NCI-H2107 treated with DMSO at 0.1 percent for 48 hours (cell line): Measurements from ENCODE around the gene SEPHS2.

Source experiments
- DNase-seq: peaks from one replicate; lab custom pipeline; 2025; ENCODE audit not compliant: unreplicated experiment; lab: John Stamatoyannopoulos, UW

Gene SEPHS2

GRCh38 chr16:30430428-30430970 lies 15.2 kb downstream of the SEPHS2 start:
- no peak for DNase-seq

GRCh38 chr16:30429678-30430427 lies 15.8 kb downstream of the SEPHS2 start, which contains the start of gene DCTPP1:
DCTPP1 (minus strand) TSS chr16:30430030; CDS start chr16:30429980, 50 bp downstream.
- peak; percentile 99 for DNase-seq

DNA sequence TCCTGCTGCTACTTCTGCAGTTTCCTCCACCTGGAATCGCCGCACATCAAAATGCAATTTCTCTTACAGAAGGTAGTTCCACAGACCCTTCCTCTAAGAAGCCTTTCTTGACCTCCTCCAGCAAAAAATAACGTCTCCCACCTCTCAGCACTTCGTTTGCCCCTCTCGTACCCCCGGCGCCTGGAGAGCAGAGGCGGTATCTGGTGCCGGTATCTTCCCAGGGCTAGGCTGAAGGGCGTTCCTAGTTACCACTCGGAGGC lies 16.3 kb downstream of the SEPHS2 start:
- DNase-seq = no peak

DNA sequence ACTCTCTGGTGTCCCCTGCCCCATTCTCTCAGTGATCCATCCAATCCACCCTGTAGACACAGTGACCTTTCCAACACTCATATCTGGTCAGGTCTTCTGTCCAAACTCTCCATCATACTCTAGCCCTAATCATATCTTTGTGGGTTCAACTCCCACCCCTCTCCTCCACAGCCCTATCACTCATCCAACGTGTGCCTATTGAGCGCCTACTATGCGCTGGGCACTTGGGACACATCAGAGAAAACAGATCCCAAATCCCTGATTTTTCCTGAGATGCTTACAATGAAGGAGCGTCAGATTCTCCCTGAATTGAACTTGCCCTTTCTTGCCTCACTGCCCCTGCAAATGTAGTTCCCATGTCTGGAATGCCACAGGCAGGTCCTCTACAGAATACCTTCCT lies 17.6 kb downstream of the SEPHS2 start:
- no peak for DNase-seq

- DNase-seq = no peak
Measured at GRCh38 chr16:30421010-30421409, 24.7 kb downstream of the SEPHS2 start.

GRCh38 chr16:30418350-30419181 lies 27.1 kb downstream of the SEPHS2 start:
- no peak for DNase-seq

DNA sequence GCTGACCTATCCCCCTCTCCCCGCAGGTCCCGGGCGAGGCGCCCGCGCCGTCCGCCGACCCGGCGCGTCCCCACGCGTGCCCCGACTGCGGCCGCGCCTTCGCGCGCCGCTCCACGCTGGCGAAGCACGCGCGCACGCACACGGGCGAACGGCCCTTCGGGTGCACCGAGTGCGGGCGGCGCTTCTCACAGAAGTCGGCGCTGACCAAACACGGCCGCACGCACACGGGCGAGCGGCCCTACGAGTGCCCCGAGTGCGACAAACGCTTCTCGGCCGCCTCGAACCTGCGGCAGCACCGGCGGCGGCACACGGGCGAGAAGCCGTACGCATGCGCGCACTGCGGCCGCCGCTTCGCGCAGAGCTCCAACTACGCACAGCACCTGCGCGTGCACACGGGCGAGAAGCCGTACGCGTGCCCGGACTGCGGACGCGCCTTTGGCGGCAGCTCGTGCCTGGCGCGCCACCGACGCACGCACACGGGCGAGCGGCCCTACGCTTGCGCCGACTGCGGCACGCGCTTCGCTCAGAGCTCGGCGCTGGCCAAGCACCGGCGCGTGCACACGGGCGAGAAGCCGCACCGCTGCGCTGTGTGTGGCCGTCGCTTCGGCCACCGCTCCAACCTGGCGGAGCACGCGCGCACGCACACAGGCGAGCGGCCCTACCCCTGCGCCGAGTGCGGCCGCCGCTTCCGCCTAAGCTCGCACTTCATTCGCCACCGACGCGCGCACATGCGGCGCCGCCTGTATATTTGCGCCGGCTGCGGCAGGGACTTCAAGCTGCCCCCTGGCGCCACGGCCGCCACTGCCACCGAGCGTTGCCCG lies 27.9 kb downstream of the SEPHS2 start:
- peak; percentile 57 for DNase-seq

DNA sequence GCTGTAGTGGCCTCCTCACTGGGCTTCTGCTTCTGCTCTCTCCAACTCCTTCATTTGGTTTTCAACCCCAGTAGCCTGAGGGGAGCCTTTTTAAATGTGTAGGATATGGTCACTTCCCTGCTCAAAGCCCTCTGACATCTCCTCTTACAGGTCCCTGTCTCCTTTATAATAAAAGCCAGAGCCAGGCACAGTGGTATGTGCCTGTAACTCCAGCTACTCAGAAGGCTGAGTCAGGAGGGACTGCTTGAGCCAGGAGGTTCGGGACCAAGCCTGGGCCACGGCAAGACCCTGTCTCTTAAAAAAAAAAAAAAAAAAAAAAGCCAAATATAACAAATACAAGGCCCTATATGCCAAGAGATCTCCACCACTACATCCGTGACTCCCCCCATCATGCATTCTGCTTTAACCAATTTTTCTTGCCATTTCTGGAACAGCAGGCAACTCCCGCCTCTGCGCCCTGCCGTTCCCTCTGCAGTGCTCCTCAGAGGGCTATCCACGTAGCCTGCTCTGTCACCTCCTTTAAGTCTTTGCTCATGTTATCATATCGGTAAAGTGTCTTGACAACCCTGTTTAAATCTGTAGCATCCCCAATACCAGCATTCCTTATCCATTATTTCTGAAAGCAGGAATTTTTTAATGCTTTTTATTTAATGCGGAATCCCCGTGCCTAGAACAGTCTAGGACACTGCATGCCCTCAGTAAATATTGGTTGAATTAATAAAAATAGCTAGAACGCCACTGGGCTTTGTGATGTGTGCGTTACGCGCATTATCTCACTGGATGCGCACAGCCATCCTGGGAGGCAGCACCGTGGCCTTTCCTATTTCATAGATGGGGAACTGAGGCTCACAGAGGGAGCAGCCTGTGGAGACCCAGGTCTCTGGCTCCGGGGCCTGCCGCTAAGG lies 28.8 kb downstream of the SEPHS2 start:
- no peak for DNase-seq

DNA sequence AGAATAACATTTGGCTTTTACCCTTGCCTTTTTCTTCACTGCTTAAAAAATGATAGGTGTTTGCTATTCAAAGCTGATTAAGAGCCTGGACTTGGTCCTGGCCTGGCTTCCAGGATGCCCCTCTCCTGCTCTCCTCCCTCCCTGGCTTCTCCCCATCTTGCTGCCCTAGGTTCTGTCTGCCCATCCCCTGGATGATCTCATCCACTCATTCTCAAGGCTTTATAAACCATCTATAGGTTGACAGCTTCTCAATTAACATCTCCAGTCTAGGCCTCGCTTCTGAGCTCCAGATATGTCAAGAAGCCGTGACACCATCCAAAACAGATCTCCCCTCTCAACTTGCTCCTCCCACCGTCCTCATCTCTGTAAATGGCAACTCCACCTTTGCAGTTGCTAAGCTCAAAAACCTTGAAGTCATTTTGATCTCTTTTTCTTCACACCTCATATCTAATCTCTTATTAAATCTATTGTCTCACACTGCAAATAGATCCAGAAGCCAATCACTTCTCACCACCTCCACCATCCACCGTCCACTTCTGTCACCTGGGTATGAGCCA lies 29.5 kb downstream of the SEPHS2 start:
- no peak for DNase-seq

DNA sequence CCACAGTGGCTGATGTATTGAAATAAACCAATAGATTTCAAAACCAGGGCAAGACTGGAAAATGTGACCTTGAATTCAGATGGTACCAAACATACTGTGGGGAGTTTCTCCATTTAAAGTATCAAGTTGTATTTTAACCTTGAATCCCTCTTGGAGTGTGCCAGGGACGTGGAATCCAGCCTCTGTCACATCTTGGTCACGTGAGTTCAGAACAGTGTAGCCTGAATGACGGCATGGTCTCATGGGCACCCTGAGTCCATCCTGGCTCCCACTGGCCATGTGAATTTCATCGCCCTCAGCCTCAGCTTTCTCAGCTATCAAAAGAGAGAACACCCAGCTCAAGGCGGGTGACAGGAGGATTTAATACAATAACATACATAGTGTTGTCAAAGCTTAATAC lies 31.5 kb downstream of the SEPHS2 start:
- no peak for DNase-seq

- no peak for DNase-seq
Measured at GRCh38 chr16:30413112-30413806, 32.4 kb downstream of the SEPHS2 start.

DNA sequence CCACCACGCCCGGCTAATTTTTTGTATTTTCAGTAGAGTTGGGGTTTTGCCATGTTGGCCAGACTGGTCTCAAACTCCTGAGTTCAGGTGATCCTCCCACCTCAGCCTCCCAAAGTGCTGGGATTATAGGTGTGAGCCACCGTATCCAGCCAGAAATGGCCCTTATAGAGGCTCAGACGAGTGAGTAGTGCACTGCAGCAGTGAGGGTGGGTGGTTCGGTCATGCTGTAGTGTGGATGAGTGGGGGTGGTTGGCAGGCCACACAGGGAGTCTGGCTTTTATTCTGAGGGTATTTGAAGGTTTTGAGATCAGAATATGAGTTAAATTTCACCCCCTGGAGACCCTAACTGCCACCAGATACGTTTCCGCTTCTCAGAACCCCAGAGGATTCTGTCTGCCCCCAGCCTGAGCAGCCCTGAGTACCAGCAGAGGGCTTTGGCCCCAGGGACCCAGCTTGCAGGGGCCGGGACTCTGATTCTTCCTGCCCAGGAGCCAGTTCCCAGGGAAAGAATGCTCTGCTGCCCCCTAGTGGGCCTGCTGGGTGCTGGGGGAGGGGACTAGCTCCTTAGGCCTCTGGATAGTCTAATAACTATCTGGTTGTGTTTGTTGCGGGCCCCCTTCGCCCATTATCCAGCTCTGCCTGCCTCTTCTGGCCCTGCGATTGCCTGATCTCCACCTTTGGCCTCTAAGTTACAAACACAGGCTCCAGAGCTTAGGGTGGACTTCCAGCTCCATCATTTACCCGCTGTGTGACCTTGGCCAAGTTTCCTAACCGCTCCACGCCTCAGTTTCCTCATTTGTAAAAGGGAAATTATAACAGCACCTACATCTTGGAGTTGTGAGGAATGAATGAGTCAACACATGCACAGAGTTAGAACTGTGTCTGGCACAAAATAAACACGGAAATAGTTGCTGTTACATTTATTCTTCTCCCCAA lies 36.3 kb downstream of the SEPHS2 start:
- peak; percentile 71 for DNase-seq

- no peak for DNase-seq
Measured at GRCh38 chr16:30407804-30408534, 37.7 kb downstream of the SEPHS2 start.

- peak; percentile 53 for DNase-seq
Measured at GRCh38 chr16:30407102-30407803, 38.4 kb downstream of the SEPHS2 start, which contains the start of gene ZNF771. ZNF771 (plus strand) TSS chr16:30407606; CDS start chr16:30408054, 448 bp downstream.

GRCh38 chr16:30406795-30407101 lies 38.9 kb downstream of the SEPHS2 start:
- DNase-seq = no peak

DNA sequence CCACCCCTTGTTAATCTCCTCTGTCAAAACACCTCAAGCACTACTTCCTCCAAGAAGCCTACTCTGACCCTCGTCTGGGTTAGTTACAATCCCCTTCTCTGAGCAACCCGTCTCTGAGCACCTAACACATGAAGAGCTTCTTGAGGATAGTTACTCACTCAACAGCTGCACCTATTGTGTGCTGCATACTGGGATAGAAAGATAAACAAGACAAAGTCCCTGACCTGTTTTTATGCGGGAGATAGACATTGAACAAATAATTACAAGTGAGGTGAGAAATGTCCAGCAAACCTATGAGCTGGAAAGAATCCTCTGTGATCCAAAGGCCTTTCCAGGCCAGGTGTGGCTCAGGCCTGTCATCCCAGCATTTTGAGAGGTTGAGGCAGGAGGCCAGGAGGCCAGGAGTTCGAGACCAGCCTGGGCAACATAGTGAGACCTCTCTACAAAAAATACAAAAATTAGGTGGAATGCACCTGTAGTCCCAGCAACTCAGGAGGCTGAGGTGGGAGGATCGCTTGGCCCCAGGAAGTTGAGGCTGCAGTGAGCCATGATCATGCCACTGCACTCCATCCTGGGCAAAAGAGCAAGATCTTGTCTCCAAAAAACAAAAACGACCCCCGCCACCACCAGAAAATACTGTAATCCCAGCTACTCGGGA lies 43.8 kb downstream of the SEPHS2 start:
- DNase-seq = no peak
